Kidney epithelial cell (primary cell): ENCODE results near the gene METTL22. TPM values are rescaled to one million over a fixed set of nuclear protein-coding genes. Genes with fewer than 3 reads are reported as not detected.

ENCODE experiments used
- DNase-seq: peaks from one replicate; pipeline ENCODE4 v3.0.0-alpha.2; 2010; ENCODE audit warnings: low read depth
- H3K27me3 ChIP-seq: 2 replicates; pipeline ENCODE4 v1.6.0; 2011; ENCODE audit warnings: low read length; ENCODE audit not compliant: control insufficient read depth, insufficient read depth
- H3K36me3 ChIP-seq: 2 replicates; pipeline ENCODE4 v1.5.1; 2011; ENCODE audit warnings: low read length; ENCODE audit not compliant: control insufficient read depth, insufficient read depth
- H3K4me3 ChIP-seq: 2 replicates; pipeline ENCODE4 v1.5.1; 2011; ENCODE audit warnings: low read depth, mild to moderate bottlenecking, control low read depth, low read length
- total RNA-seq: library from RNA; depleted of rRNA; stranded (reverse); fragments of >200 nt; gene quantifications from 2 replicates; pipeline ENCODE4 v1.2.3, GENCODE V29; 2015
- TF ChIP-seq, protein P1 (sequence below): IDR thresholded peaks from 2 replicates; pipeline ENCODE4 v1.5.1; 2011; ENCODE audit warnings: mild to moderate bottlenecking, moderate library complexity, low read length, control low read depth, inconsistent platforms; ENCODE audit not compliant: insufficient read depth, poor library complexity, severe bottlenecking

METTL22 gene
- total RNA-seq, 1 donor from 2014 or later = 24.5 TPM

DNA sequence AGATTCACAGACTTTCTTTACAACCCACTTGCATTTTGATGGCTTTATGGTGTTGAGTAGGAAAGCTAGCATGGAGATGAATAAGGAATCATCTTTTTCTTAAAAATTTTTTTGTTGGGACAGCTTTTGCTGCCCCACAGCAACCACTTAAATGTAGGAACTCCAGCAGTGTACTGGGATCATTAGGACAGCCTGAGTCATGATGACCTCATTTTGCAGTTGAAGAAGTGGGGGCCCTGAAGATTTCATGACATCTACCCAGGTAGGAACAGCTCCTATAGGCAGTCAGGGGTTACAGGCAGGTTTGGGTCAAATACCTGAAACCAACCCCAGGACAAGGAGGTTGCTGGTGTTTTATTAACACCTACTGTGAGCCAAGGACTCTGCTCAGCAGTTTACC lies 2.1 kb downstream of the METTL22 start:
- TF ChIP-seq, protein P1, sequence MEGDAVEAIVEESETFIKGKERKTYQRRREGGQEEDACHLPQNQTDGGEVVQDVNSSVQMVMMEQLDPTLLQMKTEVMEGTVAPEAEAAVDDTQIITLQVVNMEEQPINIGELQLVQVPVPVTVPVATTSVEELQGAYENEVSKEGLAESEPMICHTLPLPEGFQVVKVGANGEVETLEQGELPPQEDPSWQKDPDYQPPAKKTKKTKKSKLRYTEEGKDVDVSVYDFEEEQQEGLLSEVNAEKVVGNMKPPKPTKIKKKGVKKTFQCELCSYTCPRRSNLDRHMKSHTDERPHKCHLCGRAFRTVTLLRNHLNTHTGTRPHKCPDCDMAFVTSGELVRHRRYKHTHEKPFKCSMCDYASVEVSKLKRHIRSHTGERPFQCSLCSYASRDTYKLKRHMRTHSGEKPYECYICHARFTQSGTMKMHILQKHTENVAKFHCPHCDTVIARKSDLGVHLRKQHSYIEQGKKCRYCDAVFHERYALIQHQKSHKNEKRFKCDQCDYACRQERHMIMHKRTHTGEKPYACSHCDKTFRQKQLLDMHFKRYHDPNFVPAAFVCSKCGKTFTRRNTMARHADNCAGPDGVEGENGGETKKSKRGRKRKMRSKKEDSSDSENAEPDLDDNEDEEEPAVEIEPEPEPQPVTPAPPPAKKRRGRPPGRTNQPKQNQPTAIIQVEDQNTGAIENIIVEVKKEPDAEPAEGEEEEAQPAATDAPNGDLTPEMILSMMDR = no peak
- Histone ChIP-seq H3K36me3 (peaks cover 2% of the 10 kb centered on the region), H3K27me3 (peaks cover under 1% of the 10 kb centered on the region), H3K4me3 (no peak overlapping the region)
- no peak for DNase-seq

DNA sequence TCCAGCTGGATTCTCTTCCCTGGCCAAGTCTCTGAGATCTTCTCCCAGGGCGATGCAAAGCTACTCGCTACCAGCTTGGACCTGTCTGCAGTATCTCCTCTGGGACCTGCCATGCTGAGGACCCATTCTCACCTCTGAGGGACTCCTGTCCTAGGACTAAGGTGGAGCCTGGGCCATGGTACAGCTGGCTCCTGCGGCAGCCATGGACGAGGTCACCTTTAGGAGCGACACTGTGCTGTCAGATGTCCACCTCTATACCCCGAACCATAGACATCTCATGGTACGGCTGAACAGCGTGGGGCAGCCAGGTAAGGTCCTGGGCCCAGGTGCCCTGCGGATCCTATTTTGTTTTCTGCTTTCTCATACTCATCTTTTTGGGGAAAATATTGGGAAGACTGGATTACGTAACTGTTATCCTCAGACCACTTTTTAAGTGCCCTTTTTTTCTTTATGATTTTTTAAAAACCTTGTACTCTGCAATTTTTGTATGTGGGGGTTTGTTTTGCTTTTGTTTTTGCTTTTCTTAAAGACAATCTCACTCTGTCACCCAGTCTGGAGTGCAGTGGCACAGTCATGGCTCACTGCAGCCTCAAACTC lies 4.1 kb downstream of the METTL22 start:
- no peak for DNase-seq
- TF ChIP-seq, protein P1 = no peak
- H3K36me3 ChIP-seq = peaks cover 3% of the 10 kb centered on the region
- H3K27me3 ChIP-seq = no peaks in the 10 kb centered on the region
- no peak overlapping the region for H3K4me3 ChIP-seq

GRCh38 chr16:8626946-8627345 lies 5.4 kb downstream of the METTL22 start:
- TF ChIP-seq, protein P1 = no peak
- no peaks in the 10 kb centered on the region for H3K27me3 ChIP-seq
- peaks cover 3% of the 10 kb centered on the region for H3K36me3 ChIP-seq

DNA sequence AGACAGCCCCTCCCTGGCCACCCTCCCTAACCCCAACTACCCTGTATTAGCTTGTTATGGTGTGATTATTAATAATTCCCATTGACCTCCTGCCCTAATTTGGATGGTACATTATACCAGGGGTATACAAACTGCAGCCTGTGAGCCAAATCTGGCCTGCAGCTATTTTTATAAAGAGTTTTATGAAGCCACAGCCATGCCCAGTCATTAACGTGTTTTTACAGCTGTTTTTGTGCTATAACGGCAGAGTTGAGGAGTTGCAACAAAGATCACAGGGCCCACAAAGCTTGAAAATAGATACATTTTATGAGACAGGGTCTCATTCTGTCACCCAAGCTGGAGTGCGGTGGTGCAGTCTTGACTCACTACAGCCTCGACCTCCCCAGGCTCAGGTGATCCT lies 6.0 kb downstream of the METTL22 start:
- no peak overlapping the region for H3K4me3 ChIP-seq
- no peak for DNase-seq
- TF ChIP-seq, protein P1 = no peak
- no peaks in the 10 kb centered on the region for H3K27me3 ChIP-seq
- peaks cover 3% of the 10 kb centered on the region for H3K36me3 ChIP-seq

More at GRCh38 chr16:8626946-8627345, 5.4 kb downstream of the METTL22 start:
- no peak overlapping the region for H3K4me3 ChIP-seq
- no peak for DNase-seq

GRCh38 chr16:8628981-8629725 lies 7.7 kb downstream of the METTL22 start:
- Histone ChIP-seq H3K4me3 (no peak overlapping the region), H3K36me3 (peaks cover 3% of the 10 kb centered on the region), H3K27me3 (no peaks in the 10 kb centered on the region)
- DNase-seq = no peak
- TF ChIP-seq, protein P1 = no peak
